Stimulated activated naive CD8-positive, alpha-beta T cell treated with anti-CD3 and anti-CD28 coated beads, Interleukin-15, Interleukin-2, amounts not matched to agents 100 ng/mL and 50 ng/mL, for 24 hours (primary cell): Measurements from ENCODE around the gene STAU1.

Source experiments
- H3K27ac Mint-ChIP-seq: one replicate; pipeline ENCODE4 v1.8.0; 2021; ENCODE audit warnings: mild to moderate bottlenecking, mixed read lengths
- H3K27me3 Mint-ChIP-seq: one replicate; pipeline ENCODE4 v1.8.0; 2021; ENCODE audit warnings: mixed read lengths
- H3K36me3 Mint-ChIP-seq: one replicate; pipeline ENCODE4 v1.8.0; 2021; ENCODE audit warnings: low read depth, mixed read lengths
- H3K4me1 Mint-ChIP-seq: one replicate; pipeline ENCODE4 v1.8.0; 2021; ENCODE audit warnings: low read depth, mixed read lengths
- H3K4me3 Mint-ChIP-seq: one replicate; pipeline ENCODE4 v1.8.0; 2021; ENCODE audit warnings: mild to moderate bottlenecking, mixed read lengths
- H3K9me3 Mint-ChIP-seq: one replicate; pipeline ENCODE4 v1.8.0; 2021; ENCODE audit warnings: mixed read lengths

STAU1 gene, protein sequence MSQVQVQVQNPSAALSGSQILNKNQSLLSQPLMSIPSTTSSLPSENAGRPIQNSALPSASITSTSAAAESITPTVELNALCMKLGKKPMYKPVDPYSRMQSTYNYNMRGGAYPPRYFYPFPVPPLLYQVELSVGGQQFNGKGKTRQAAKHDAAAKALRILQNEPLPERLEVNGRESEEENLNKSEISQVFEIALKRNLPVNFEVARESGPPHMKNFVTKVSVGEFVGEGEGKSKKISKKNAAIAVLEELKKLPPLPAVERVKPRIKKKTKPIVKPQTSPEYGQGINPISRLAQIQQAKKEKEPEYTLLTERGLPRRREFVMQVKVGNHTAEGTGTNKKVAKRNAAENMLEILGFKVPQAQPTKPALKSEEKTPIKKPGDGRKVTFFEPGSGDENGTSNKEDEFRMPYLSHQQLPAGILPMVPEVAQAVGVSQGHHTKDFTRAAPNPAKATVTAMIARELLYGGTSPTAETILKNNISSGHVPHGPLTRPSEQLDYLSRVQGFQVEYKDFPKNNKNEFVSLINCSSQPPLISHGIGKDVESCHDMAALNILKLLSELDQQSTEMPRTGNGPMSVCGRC

GRCh38 chr20:49187851-49188641 is at the start of gene STAU1:
TSS of gene STAU1 (minus strand) at chr20:49188334. CDS start at chr20:49166201, 22,133 bp downstream.
- no peaks in the 10 kb centered on the region for H3K9me3 Mint-ChIP-seq
- peaks cover 6% of the 10 kb centered on the region for H3K27me3 Mint-ChIP-seq
- peaks cover 29% of the 10 kb centered on the region for H3K36me3 Mint-ChIP-seq
- peak within 1 kb of the TSS; percentile 91 for H3K27ac Mint-ChIP-seq
- peaks cover 35% of the 10 kb centered on the region for H3K4me1 Mint-ChIP-seq
- H3K4me3 Mint-ChIP-seq, result peak within 1 kb of the TSS; percentile 92

- Mint-ChIP-seq H3K9me3 (no peaks in the 10 kb centered on the region), H3K36me3 (peaks cover 77% of the 10 kb centered on the region), H3K27me3 (no peaks in the 10 kb centered on the region), H3K4me3 (no peak overlapping the region), H3K4me1 (no peaks in the 10 kb centered on the region), H3K27ac (peak overlapping the region; percentile 18)
These were observed 49.4 kb upstream of the STAU1 start for GRCh38 chr20:49237531-49237930.

DNA sequence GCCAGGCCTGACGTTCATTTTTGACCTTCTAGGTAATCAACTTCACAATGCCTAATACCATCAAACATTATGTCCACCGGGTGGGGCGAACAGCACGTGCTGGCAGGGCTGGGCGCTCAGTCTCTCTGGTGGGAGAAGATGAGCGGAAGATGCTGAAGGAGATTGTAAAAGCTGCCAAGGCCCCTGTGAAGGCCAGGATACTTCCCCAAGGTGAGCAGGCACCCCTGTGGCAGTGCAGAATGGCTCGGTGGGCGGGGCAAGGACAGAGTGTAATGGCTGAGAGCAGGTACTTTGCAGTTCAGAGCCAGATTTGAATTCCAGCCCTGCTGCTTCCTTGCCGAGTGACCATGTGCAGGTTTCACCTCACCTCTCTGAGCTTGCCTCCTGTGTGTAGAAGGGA is 48.2 kb upstream of the STAU1 start:
- Mint-ChIP-seq H3K9me3 (no peaks in the 10 kb centered on the region), H3K36me3 (peaks cover 70% of the 10 kb centered on the region), H3K4me1 (no peaks in the 10 kb centered on the region), H3K27ac (no peak overlapping the region), H3K4me3 (no peak overlapping the region), H3K27me3 (no peaks in the 10 kb centered on the region)

DNA sequence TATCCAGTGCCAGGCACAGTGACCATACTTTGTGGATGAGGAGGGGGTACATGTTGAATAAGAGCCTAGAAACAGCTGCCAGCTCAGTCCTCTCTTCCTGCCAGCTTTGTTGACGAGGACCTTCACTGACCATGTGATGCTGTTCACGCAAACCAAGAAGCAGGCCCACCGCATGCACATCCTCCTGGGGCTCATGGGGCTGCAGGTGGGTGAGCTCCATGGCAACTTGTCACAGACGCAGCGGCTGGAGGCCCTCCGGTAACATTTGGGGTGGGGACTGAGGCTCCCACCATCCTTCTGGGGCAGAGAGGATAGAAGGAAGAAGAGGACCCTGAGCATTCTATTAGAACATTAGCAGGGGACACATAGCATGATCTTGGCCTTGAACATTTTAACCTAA is 46.7 kb upstream of the STAU1 start:
- Mint-ChIP-seq H3K27ac (no peak overlapping the region), H3K4me1 (peaks cover 13% of the 10 kb centered on the region), H3K27me3 (no peaks in the 10 kb centered on the region), H3K9me3 (no peaks in the 10 kb centered on the region), H3K4me3 (no peak overlapping the region), H3K36me3 (peaks cover 70% of the 10 kb centered on the region)

DNA sequence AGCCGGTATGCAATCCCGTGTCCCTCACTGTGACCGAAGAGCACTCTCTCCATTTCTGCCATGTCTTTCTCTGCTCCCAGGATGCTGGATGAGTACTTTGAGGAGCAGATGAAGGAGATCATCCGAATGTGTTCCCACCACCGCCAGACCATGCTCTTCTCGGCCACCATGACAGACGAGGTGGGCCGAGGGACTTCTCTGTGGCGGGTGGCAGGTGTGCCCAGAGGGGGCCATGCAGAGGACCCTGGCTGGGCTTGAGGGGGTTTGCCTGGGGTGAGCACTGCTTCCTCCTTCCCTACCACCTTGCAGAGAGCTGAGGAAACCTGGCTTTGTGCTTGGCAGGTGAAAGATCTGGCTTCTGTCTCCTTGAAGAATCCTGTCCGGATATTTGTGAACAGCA is 45.1 kb upstream of the STAU1 start:
- Mint-ChIP-seq H3K27ac (no peak overlapping the region), H3K27me3 (no peaks in the 10 kb centered on the region), H3K36me3 (peaks cover 71% of the 10 kb centered on the region), H3K4me3 (no peak overlapping the region), H3K9me3 (no peaks in the 10 kb centered on the region), H3K4me1 (peaks cover 13% of the 10 kb centered on the region)

GRCh38 chr20:49231471-49231870 is 43.3 kb upstream of the STAU1 start:
- no peak overlapping the region for H3K4me3 Mint-ChIP-seq
- peaks cover 13% of the 10 kb centered on the region for H3K4me1 Mint-ChIP-seq
- no peaks in the 10 kb centered on the region for H3K27me3 Mint-ChIP-seq
- H3K9me3 Mint-ChIP-seq, result no peaks in the 10 kb centered on the region
- peaks cover 69% of the 10 kb centered on the region for H3K36me3 Mint-ChIP-seq
- H3K27ac Mint-ChIP-seq, result no peak overlapping the region

GRCh38 chr20:49230561-49231133 is 42.5 kb upstream of the STAU1 start:
- no peak overlapping the region for H3K4me3 Mint-ChIP-seq
- no peaks in the 10 kb centered on the region for H3K9me3 Mint-ChIP-seq
- H3K4me1 Mint-ChIP-seq, result peaks cover 13% of the 10 kb centered on the region
- no peaks in the 10 kb centered on the region for H3K27me3 Mint-ChIP-seq
- peak overlapping the region; percentile 55 for H3K27ac Mint-ChIP-seq
- peaks cover 71% of the 10 kb centered on the region for H3K36me3 Mint-ChIP-seq

DNA sequence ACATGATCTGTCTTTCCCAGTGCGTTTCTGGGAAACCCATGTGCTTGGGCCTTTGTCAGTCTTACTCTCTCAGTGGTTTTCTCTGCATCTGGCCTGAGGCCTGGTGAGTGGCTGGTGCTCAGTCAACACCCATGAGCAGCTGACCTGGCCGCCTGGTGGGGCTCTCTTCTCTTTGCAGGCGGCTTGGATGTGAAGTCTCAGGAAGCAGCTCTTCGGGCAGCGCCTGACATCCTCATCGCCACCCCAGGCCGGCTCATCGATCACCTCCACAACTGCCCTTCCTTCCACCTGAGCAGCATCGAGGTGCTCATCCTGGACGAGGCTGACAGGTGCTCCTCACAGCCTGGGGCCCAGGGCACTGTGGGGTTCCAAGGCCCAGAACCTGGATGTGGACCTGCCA is 41.9 kb upstream of the STAU1 start:
- Mint-ChIP-seq H3K27ac (no peak overlapping the region), H3K9me3 (no peaks in the 10 kb centered on the region), H3K36me3 (peaks cover 75% of the 10 kb centered on the region), H3K4me3 (no peak overlapping the region), H3K4me1 (peaks cover 13% of the 10 kb centered on the region), H3K27me3 (no peaks in the 10 kb centered on the region)

DNA sequence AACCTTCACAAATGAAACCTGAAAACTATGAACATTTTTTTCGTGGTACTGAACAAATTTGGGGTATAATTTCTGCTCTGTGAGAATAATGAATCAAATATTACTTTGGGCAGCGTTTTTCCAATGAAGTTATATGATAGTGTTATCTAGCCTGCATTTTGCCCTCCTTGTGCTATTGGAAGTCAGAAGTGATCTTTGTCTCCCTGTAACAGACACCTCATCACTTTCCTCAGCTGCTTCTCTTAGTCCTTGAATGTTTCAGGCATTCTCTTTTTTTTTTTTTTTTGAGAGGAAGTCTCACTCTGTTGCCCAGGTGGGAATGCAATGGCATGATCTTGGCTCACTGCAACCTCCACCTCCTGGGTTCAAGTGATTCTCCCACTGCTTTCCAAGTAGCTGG is 41.2 kb upstream of the STAU1 start:
- H3K36me3 Mint-ChIP-seq, result peaks cover 74% of the 10 kb centered on the region

GRCh38 chr20:49228676-49229075 is 40.5 kb upstream of the STAU1 start:
- Mint-ChIP-seq H3K9me3 (no peaks in the 10 kb centered on the region), H3K36me3 (peaks cover 74% of the 10 kb centered on the region), H3K4me1 (peaks cover 13% of the 10 kb centered on the region), H3K27ac (no peak overlapping the region), H3K4me3 (no peak overlapping the region), H3K27me3 (no peaks in the 10 kb centered on the region)

More for the DNA sequence above, 41.2 kb upstream of the STAU1 start:
- Mint-ChIP-seq H3K27ac (no peak overlapping the region), H3K9me3 (no peaks in the 10 kb centered on the region), H3K4me1 (peaks cover 13% of the 10 kb centered on the region), H3K27me3 (no peaks in the 10 kb centered on the region), H3K4me3 (no peak overlapping the region)

GRCh38 chr20:49225896-49226295 is 37.8 kb upstream of the STAU1 start:
- H3K4me1 Mint-ChIP-seq, result peaks cover 19% of the 10 kb centered on the region
- H3K4me3 Mint-ChIP-seq, result no peak overlapping the region
- peaks cover 76% of the 10 kb centered on the region for H3K36me3 Mint-ChIP-seq
- H3K27ac Mint-ChIP-seq, result no peak overlapping the region
- H3K9me3 Mint-ChIP-seq, result no peaks in the 10 kb centered on the region
- H3K27me3 Mint-ChIP-seq, result no peaks in the 10 kb centered on the region

- peaks cover 3% of the 10 kb centered on the region for H3K27me3 Mint-ChIP-seq
- peak overlapping the region; percentile 98 for H3K27ac Mint-ChIP-seq
- peak overlapping the region; percentile 99 for H3K4me3 Mint-ChIP-seq
- no peaks in the 10 kb centered on the region for H3K9me3 Mint-ChIP-seq
- peaks cover 51% of the 10 kb centered on the region for H3K36me3 Mint-ChIP-seq
- H3K4me1 Mint-ChIP-seq, result peaks cover 35% of the 10 kb centered on the region
These were observed 32.0 kb upstream of the STAU1 start for GRCh38 chr20:49219924-49220831.

GRCh38 chr20:49219091-49219923 is 31.2 kb upstream of the STAU1 start, which contains the start of gene DDX27:
TSS of gene DDX27 (plus strand) at chr20:49219416. CDS start at chr20:49219449, 33 bp downstream.
- H3K4me3 Mint-ChIP-seq, result peak within 1 kb of the TSS; percentile 99
- H3K4me1 Mint-ChIP-seq, result peaks cover 35% of the 10 kb centered on the region
- no peaks in the 10 kb centered on the region for H3K9me3 Mint-ChIP-seq
- peaks cover 3% of the 10 kb centered on the region for H3K27me3 Mint-ChIP-seq
- H3K27ac Mint-ChIP-seq, result peak within 1 kb of the TSS; percentile 98
- peaks cover 43% of the 10 kb centered on the region for H3K36me3 Mint-ChIP-seq
